ENCODE measurements around the gene PHLDA2.

Gene PHLDA2

DNA sequence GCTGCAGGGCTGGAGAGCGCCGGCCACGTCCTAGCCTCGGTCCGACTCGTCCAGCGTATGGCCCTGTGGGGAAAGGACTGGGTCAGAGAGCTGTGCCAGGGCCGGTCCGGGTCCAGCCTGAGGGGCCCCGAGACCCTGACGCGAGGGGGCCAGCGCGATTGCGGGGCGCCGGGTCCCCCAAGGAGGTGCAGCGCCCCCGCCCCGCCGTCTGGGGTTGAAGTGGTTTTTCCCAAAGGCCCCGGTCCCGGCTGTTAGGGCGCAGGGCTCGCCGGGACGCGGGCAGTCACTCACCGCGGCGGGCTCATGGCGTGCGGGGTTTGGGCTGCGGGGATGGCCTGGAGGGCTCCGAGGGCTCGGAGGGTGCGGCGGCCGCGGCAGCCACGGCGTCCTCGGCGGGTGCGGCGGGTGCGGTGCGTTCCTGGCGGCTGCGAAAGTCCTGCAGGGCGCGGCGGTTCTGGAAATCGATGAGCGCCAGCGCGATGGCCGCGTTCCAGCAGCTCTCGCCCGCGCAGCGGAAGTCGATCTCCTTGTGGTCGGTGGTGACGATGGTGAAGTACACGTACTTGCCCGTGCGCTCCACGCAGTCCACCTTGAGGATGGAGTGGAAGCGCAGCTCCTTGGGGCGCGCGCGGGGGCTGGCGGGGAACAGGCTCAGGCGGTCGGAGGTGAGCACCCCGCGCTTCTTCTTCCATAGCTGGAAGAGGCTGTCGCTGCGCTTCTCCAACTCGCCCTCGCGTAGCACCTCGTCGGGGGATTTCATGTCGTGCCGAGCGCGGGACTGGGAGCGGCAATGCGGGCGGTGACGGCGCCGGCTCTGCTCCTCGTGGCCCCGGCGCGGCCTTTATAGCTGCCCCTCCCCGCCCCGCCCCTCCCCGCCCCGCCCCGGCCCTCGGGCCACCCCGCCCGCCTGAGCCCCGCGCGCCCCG, at the start of gene PHLDA2:
Gene PHLDA2, minus strand, starts transcription at position 816 of the 926 bp plus-strand sequence. Its CDS starts 56 bp downstream, at position 760.
- DNase-seq = peak; percentile 57

GRCh38 chr11:2977113-2977512, 47.9 kb upstream of the PHLDA2 start:
- DNase-seq = no peak

- DNase-seq = peak; percentile 6
These were observed 47.3 kb upstream of the PHLDA2 start for GRCh38 chr11:2976294-2977063.

GRCh38 chr11:2975594-2975993, 46.4 kb upstream of the PHLDA2 start:
- DNase-seq = peak; percentile 48

- no peak for DNase-seq
These were observed 45.1 kb upstream of the PHLDA2 start for GRCh38 chr11:2974272-2974671.

DNA sequence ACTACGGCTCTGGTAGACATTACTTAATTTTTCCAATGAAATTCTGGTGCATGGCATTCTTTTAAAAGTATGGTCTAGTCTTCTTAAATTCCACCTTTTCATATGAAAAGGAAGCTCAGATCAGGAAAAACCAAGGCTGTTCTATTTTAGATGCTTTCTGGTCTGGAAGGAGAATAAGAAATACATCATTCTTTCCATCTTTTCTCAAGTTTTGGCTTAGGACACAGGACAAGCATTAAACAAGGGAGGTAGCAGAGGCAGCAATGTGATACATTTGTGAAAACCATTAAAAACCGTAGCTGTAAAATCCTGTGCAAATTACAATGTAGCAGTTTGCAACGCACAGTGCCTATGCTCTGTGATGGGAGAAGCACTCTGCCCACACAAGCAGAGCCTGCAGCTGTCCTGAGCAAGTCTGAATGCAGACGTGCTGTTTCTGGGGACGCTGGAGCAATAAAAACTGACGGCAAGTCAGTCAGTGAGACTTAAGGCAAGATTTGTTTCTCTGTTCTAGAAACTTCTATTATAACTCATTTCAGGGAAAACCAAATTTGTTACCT, 39.2 kb upstream of the PHLDA2 start:
- DNase-seq = no peak

- no peak for DNase-seq
These were observed 35.6 kb upstream of the PHLDA2 start for GRCh38 chr11:2964782-2965181.

GRCh38 chr11:2963761-2964160, 34.5 kb upstream of the PHLDA2 start:
- DNase-seq = no peak

- no peak for DNase-seq
These were observed 34.0 kb upstream of the PHLDA2 start for GRCh38 chr11:2963112-2963754.

GRCh38 chr11:2961080-2961479, 31.9 kb upstream of the PHLDA2 start:
- DNase-seq = no peak

DNA sequence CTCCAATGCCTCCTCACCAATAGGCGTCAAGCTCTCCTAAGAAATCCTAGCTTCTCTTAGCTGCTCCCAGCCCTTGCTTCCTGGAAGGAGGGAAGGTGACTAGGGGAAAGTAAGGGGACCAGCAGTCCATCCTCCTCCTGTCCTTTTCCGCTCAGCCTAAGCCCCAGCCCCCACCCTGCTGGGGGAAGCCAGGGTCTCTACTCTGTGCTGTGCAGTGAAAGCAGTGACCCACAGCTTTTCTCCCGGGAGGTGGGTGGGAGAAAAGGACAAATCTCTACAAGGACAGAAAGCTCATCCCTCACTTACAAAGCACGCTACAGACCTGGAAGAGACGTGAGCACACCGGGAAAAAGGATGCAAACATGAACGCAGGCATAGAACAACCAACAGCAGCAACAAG, 30.9 kb upstream of the PHLDA2 start:
- DNase-seq = no peak

DNA sequence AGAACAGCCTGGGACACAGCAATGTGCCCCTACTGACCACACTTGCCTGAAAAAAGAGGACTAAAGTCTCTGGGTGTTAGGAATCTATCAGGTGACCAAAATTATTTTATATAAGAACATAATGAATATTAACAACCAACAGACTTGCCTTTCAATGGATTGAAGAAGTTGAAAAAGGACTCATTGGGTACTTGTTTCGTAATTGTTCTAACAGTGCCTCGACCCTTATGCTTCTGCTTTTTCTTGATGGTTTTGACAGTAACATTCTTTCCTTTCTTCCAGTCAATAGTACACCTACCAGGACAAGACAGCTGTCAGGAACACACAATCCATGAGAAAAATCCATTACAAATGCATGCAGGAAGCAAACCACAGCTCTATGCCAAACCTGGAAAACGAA, 29.0 kb upstream of the PHLDA2 start:
- no peak for DNase-seq

DNA sequence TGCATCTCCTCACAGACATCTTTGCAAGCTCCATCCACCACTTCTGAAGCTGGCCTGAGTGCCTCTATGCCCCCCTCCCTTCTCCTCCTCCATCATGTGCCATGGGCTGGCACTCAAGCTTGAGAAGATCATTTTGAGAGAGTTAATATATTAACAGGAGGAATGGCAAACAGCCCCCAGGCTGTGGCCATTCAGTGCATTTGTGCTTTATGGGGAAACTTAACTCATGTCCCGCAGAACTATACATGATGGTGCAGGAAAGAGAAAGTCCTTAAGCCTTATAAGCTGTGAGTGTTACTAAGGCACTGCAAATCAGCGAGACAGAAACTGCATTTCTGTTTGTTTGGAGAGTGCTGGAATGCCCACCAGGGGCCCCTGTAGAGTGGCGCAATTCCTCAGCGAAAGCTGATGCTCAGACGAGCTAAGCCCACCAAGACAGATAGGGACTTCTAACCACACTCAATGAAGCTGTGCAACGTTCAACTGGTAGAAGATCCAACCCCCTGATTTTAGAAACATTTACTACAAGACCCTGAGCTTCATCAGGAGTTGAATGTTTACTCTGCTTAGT, 26.8 kb upstream of the PHLDA2 start:
- no peak for DNase-seq

DNA sequence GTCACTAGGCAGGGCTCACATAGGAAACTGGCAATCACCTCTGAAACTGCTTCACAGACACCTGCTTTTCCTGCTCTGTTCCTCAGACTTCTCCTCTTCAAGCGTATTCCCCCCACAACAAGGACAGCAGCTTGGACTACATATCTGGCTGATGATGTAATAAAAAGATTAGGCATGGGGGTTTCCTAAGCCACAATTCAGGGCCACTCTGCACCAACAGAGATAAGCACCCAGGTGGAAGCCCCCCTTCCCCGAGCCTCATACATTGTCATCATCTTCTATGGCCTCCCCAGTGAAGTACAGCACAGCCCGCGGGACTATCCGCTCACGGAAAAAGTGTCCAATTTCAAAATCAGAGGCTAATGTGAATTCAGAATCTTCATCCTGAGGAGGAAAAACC, 25.0 kb upstream of the PHLDA2 start:
- peak; percentile 8 for DNase-seq

DNA sequence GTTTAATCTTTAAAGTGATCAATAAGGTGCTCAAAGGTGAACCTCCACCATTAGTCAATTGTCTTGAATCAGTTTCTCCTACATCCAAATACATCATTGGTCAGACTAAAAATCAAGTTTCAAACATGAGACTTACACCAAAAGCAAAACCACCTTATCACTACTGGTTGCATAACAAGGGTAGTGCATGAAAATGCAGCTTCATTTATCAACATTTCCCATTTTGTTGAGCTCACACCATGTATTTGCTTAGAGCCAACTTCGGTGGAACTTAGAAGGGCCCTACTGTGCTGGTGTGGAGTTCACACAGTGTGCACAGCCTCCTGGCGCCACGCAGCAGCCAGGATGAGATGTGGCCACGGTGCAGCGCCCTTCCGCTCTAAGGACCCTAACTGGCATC, 23.1 kb upstream of the PHLDA2 start:
- peak; percentile 27 for DNase-seq

GRCh38 chr11:2951231-2952110, 22.3 kb upstream of the PHLDA2 start:
- peak; percentile 13 for DNase-seq

- DNase-seq = no peak
These were observed 21.6 kb upstream of the PHLDA2 start for GRCh38 chr11:2950825-2951224.

GRCh38 chr11:2949920-2950319, 20.7 kb upstream of the PHLDA2 start:
- DNase-seq = no peak

GRCh38 chr11:2947744-2948143, 18.5 kb upstream of the PHLDA2 start:
- DNase-seq = no peak

- no peak for DNase-seq
These were observed 16.6 kb upstream of the PHLDA2 start for GRCh38 chr11:2945757-2946287.

DNA sequence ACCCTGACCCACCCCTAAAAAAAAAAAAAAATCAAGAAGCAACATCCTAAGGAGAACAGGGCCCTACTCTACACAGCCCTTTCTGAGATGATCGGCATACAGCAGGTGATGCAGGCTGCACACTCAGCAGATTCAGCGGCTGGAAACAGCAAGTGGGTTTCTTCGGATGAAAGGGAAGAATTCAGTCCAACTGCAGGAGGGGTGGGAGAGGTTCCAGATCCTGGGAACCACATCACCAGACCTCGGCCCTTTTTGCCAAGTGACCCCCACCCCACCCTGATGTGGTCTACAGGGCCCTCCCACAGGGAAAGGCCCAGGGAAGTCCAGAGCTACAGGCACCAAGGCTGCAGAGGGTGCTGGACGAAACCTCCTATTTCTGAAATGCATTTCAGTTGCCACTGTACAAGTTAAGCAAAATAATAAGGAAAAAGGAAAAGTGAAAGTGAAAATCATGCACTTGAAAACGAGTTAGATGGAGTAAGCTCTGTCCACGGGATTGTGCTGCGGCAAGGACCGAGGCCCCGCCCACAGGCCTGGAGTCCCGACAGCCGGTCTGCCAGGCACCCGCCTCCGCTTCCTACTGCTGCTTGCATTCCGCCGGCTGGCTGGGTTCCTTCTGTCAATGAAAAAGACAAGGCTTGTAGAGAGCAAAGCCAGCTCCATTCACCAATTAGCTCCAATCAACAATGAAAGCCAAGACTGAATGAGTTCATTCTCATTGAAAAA, 16.0 kb upstream of the PHLDA2 start:
- DNase-seq = peak; percentile 85
